GM12864 (cell line): Measurements from ENCODE around the gene DNAH12.

ENCODE experiments used
- DNase-seq: peaks from one replicate; pipeline ENCODE4 v3.0.0-alpha.2; 2011; ENCODE audit warnings: low read depth
- H3K4me3 ChIP-seq: 2 replicates; pipeline ENCODE4 v1.5.1; 2011; ENCODE audit warnings: mild to moderate bottlenecking, low read depth, low read length, control low read depth
- TF ChIP-seq, protein P1 (sequence below): IDR thresholded peaks from 2 replicates; pipeline ENCODE4 v1.5.1; 2011; ENCODE audit warnings: low read depth, mild to moderate bottlenecking, moderate library complexity, low read length, control low read depth, inconsistent platforms; ENCODE audit errors: missing control alignments

DNAH12 gene

DNA sequence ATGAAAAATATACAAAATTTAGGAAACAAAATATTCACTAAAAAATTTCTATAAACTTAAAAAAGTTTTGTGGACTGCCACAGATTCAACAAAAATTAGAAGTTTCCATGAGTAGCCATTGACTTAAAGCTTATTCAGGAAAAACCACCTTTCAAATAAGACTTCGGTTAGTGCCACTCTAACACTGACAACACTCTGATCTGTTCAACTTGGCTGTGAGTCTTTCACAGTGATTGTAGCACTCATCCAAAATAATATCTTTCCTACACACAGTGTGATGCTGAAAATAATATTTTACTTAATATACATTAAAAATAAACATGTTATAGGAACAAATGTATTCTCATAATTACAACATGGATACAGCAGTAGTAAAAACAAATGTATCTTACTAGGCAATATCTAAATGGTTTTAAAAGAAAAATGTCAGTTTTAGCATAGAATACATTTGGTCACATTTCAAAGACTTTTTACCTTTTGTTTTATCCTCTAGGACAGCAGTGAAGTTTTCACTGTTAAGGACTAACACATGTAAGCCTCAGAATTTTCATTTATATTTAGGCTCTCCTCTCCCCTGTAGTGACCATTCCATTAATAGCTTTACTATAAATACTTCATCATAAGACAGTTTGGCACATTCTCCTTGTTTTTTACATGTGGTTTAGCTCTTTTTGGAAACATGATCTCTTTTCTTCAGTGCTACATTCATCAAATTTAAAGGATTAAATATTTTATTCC, 251.8 kb downstream of the DNAH12 start, which contains the start of gene ASB14:
Gene ASB14, minus strand, starts transcription at position 527 of the 738 bp plus-strand sequence. CDS start 652 bp downstream, outside the sequence.
- DNase-seq: no peak
- no peak within 1 kb of the TSS for H3K4me3 ChIP-seq
- TF ChIP-seq, protein P1, sequence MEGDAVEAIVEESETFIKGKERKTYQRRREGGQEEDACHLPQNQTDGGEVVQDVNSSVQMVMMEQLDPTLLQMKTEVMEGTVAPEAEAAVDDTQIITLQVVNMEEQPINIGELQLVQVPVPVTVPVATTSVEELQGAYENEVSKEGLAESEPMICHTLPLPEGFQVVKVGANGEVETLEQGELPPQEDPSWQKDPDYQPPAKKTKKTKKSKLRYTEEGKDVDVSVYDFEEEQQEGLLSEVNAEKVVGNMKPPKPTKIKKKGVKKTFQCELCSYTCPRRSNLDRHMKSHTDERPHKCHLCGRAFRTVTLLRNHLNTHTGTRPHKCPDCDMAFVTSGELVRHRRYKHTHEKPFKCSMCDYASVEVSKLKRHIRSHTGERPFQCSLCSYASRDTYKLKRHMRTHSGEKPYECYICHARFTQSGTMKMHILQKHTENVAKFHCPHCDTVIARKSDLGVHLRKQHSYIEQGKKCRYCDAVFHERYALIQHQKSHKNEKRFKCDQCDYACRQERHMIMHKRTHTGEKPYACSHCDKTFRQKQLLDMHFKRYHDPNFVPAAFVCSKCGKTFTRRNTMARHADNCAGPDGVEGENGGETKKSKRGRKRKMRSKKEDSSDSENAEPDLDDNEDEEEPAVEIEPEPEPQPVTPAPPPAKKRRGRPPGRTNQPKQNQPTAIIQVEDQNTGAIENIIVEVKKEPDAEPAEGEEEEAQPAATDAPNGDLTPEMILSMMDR: no peak

DNA sequence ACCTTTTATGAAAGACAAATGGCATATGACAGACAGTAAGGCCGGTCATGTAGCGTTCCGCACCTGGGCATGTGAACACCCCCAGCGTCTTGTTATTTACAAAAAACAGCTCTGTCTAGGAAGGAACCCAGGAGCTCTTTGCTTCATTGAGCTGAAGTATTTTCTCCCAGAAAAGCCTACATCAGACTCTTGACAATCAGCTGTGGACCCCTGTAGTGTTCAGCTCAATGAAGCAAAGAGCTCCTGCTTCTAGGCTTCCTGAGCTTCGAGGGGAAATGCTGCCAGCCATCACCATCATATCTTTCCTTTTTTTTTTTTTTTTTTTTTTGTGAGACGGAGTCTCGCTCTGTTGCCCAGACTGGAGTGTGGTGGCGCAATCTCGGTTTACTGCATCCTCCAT, 255.7 kb downstream of the DNAH12 start:
- DNase-seq: no peak
- TF ChIP-seq, protein P1: no peak

DNA sequence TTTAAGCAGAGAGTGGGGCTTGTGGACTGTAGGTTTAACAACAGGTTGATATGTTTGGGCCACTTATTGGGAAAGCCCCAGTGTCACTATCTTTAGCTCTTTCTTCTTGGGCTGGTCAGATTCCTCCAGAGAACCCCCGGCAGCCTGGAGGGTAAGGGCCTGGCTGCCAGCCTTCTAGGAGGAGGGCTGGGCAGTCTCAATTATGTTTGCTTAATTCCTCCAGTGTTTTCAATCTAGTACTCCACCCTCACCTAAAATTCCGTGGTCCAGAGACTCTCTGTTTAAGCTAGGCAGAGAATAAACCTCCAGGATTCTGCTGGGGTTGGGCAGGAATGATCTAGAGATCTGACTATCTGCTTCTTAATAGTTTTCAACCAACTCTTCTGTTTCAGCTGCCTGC, 256.9 kb downstream of the DNAH12 start:
- TF ChIP-seq, protein P1: no peak
- no peak for DNase-seq
- no peak overlapping the region for H3K4me3 ChIP-seq

More for the DNA sequence above, 255.7 kb downstream of the DNAH12 start:
- H3K4me3 ChIP-seq: no peak overlapping the region

DNA sequence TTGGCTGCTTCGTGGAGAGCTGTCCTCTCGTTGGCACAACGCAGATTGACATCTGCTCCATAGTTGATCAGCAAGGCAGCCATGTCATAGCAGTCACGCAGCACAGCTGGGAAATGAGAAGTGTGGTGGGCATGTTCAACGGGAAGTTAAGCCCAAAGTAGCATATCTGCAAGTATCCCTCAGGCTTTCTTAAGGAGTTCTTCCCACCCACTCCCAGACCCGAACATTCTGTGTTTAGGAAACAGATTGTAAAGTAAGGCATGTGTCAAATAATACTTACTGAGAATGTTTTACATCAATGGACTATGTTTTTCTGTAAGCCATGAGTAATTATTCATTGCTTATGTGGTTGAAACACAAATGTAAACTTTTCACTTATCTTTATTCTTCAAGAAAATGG, 260.8 kb downstream of the DNAH12 start:
- no peak overlapping the region for H3K4me3 ChIP-seq
- no peak for DNase-seq
- TF ChIP-seq, protein P1: no peak

DNA sequence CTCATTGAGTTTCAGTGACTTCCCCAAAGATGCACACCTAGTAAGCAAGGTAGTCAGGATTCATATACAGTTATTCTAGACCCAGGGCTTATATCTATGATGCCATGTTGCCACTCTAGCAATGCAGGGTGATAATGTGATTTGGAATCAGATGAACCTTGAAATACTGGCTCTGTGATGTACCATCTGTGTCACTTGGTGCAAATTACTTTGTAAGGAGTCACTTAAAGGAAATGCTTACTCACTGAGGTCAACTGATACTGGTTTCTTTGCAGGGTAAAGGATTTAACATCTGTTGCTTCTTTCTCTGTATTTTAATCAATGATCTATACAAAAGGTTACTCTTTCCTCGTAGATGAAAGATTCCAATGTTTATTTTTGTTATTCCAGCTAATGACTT, 262.4 kb downstream of the DNAH12 start:
- TF ChIP-seq, protein P1: no peak
- DNase-seq: no peak
- no peak overlapping the region for H3K4me3 ChIP-seq

DNA sequence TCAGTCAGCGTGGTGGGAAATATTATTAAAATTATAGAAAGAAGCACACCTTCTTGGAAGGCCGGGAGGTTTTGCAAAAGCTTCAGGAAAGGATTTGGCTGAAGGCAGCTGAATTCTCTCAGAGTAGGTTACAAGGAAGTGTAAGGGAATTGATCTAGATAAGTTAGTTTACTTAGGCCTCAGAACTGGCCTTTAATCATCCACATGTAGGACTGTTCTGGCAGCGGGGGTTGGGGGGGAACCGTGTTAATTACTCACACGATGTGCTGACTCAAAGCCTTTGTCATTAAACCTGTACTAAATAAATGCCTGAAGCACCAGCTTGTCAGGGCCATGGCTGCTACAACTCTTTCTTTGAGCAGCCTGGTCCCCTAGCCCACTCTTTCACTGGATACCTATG, 264.5 kb downstream of the DNAH12 start:
- TF ChIP-seq, protein P1: no peak
- no peak for DNase-seq
- no peak overlapping the region for H3K4me3 ChIP-seq

DNA sequence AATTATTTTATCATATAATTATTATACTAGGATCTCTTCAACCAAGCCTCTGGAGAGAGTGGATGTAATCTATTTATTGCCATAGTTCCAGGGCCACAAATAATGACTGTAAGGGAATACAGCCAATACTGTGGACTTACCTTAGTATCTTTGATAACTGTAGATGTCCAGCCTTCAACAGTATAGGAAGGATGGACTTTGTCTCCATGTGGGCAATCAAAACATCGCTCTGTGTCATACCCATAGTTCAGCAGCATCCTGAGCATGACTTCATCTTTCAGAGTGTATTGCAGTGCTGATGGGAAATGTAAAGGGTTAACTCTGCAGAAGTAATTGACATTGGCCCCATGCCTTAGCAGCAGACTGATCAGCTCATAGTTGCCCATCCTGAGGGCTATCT, 265.9 kb downstream of the DNAH12 start:
- TF ChIP-seq, protein P1: no peak
- H3K4me3 ChIP-seq: no peak overlapping the region
- no peak for DNase-seq
